GM19328 (cell line): Measurements from ENCODE around the gene MYEF2.

Experiments
- ATAC-seq: cut with Tn5 transposase; IDR thresholded peaks from one replicate; pipeline ENCODE4 v1.9.1; 2021; ENCODE audit warnings: mild to moderate bottlenecking, moderate library complexity; ENCODE audit not compliant: unreplicated experiment

MYEF2 gene

GRCh38 chr15:48147358-48147757 lies 30.7 kb downstream of the MYEF2 start:
- no peak for ATAC-seq

GRCh38 chr15:48145923-48146322 lies 32.2 kb downstream of the MYEF2 start:
- no peak for ATAC-seq

- no peak for ATAC-seq
Observed at GRCh38 chr15:48144889-48145288, 33.2 kb downstream of the MYEF2 start.

DNA sequence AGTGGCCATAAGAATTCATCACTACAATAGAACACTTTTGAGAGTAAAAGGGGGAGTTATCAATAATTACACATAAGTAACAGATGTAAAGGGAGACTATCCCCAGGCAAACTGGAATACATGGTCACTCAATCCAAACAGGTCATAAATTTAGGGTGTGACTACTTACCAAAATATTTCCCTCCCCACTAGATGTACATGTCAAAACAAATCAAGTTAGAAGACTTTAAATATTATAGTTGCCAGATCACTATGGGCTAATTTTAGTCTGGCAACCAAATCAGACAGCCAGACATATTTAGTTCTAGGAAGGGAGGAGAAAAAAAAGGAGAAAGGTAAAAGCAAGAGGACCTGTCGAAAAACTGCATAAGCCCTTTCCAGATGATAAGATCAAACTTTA lies 34.2 kb downstream of the MYEF2 start:
- ATAC-seq, result no peak

DNA sequence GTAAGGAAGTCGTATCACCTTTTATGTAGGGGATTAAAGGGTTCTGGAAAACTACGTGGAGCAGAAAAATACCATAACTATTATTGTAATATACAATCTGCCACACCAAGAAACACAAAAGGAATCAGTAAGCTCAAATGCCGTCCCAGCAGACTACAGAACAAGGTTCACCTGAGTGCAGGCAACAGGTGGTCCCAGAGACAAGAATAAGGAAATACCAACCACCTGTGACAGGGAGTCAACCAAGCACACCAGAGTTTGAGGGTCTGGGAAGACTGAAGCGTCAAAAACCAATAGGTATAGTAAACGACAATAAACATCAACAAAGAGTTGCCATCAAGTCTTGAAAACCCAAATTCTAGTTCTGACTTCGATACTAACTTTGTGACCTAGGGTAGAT lies 45.2 kb downstream of the MYEF2 start:
- no peak for ATAC-seq

DNA sequence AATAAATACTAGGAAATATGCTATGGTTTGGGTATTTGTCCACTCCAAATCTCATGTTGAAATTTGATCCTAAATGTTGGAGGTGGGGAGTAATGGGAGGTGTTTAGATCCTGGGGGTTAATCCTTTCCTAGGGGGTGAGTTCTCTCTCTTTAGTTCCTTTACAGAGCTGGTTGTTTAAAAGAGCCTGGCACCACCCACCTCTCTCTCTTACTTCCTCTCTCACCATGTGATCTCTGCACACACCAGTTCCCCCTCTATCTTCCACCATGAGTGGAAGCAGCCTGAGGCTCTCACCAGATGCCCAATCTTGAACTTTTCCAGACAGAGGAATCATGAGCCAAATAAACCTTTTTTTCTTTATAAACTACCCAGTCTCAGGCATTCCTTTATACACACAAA lies 46.8 kb downstream of the MYEF2 start:
- no peak for ATAC-seq

DNA sequence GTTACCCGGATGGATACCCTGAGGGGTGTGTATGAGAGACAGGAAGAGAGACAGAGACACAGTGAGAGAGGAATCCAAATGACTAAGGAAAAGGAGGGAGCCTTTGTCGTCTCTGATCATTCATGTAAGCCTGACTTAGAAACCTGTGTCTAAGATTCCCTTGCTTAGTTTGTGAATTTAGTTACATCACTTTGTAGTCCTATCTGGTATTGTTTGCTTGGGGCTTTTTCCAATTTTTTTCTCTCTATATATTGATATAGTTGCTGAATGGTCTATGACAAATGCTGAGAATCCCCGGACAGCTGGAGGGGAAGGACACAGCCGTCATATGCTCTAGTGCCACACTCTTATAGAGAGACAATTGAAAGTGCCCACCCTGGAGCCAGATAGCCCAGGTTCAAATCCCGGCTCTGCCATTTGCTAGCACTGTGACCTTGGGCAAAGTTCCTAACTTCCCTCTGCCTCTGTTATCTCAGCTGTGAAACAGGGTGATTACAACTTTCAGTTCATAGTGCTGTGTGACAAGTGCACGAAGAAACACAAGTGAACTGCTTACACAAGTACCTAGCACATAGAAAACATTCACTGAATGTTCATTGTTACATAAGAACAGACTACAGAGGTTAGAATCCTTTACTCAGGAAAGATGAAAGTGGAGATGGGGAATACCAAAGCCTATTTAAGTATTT lies 51.3 kb downstream of the MYEF2 start:
- no peak for ATAC-seq

- no peak for ATAC-seq
Observed at GRCh38 chr15:48121849-48122248, 56.2 kb downstream of the MYEF2 start.

- ATAC-seq, result no peak
Observed at GRCh38 chr15:48120745-48121144, 57.4 kb downstream of the MYEF2 start, which contains the start of gene SLC24A5. SLC24A5 (plus strand) TSS chr15:48120990; CDS start chr15:48121045, 55 bp downstream.

DNA sequence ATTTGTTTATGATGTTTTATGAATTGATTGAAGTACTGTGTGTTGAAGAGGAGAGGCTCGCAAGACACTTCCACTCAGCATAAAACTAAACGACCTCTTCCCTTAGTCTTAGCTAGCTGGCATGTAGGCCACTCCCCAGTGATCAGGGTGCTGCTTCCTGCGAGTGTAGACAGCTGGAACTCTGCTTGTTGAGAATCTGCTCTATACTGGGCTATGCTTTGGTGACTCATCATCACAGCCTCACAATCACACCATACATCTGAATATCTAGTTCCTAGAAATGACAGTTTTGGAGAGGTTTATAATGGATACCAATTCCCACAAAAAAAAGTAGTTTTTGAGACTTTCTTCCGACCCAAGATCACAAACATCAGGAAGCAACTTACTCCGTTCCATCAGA lies 58.8 kb downstream of the MYEF2 start:
- no peak for ATAC-seq

- ATAC-seq, result no peak
Observed at GRCh38 chr15:48112242-48112641, 65.9 kb downstream of the MYEF2 start.

- no peak for ATAC-seq
Observed at GRCh38 chr15:48109856-48110531, 68.1 kb downstream of the MYEF2 start.

DNA sequence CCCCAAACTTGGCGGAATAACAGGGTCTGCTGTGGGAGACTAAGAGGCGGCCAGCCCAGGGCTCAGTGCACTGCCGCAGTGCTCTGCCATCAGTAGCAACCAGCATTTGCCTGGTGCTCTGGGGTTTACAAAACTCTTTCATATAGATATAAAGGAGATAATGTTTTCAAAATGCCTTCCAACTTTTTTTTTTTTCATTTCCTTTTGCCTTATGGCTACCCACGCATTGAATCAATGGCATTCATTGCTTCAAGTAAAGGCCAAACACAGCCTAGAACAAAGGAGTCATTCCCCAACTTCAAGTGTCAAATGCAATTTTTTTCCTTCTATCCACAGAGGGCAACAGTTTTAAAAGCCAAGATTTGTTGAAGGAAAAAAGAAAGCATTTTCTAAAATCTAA lies 68.9 kb downstream of the MYEF2 start:
- no peak for ATAC-seq

DNA sequence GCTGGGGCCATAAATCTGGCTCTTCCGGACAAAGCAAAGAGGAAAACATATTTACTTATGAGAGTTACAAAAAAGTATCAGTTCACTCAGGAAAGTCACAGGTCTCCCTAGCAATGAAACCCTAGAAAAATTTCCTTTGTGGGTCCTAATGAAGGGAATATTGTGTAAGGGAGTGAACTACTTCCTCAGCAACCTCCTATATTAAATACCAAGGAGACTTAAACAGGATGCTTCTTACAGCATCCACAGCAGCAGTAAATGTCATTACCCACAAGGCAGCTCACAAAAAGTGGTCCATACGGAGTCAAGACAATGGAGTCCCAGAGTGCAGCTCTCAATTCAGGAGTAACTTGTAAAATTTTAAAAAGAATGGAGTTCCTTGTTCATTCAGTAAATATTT lies 72.2 kb downstream of the MYEF2 start:
- ATAC-seq, result no peak

DNA sequence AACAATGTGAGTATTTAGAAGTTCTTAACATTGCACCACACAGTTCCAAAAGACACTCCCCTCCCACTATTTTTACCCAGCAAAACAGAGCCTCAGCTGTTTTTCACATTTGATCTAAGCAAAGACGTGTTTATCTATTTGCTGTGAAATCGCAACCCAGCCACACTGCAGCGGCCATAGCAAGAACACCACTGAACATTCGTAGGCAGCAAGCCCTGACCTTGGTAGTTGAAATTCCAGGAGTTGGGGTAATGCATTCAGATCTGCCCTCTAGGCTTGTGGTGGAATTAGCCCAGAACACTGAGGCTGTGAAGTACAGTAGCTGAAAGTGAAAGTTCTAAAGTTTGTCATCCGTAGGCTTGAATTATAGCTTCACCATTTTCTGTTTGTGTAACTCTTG lies 74.4 kb downstream of the MYEF2 start:
- ATAC-seq, result no peak

GRCh38 chr15:48102167-48102566 lies 75.9 kb downstream of the MYEF2 start:
- ATAC-seq, result no peak

DNA sequence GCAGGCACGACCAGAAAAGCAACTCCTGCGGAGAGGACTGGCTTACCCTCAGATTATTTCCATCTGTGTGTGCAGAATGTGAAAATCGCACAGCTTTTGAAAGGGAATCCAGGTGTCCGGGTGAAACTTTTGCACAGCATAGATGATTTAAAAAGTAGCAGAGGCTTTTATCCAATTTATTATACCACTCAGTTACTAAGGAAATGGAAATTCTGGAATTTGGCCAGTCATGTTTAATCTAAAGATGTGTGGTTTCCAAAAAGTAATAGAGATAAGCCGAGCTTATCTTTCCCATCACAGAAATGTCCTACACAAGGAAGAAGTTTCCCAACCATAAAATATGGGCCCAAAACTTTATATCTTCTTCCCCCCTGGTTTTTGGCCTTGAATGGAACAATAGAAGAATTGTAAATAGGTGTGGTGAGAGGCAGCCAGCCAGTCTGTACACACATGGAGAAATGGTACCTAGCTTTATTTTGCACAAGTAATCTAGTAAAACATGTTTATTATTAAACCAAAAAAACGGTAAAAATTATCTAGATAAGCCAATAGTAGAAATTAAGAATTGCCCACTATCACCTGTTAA lies 76.6 kb downstream of the MYEF2 start:
- no peak for ATAC-seq

DNA sequence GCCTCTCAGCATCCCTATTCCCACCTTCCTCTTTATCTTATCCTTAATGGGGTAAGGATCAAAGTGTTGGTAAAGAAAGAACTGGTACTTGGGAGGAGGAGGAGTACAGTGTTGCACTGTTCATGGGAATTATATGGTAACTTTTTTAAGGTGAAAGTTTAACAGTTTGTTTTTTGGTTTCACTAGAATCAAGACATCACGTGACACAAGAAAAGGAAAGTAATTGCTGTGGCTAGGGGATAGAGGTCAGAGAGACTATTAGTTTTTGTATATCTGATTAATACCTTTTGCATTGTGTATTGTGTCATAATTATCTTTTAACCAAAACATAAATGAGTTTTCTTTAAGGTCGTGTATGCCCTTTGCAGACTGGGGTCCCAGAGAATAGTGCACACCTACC lies 80.8 kb downstream of the MYEF2 start:
- no peak for ATAC-seq

GRCh38 chr15:48096813-48097212 lies 81.3 kb downstream of the MYEF2 start:
- ATAC-seq, result no peak

DNA sequence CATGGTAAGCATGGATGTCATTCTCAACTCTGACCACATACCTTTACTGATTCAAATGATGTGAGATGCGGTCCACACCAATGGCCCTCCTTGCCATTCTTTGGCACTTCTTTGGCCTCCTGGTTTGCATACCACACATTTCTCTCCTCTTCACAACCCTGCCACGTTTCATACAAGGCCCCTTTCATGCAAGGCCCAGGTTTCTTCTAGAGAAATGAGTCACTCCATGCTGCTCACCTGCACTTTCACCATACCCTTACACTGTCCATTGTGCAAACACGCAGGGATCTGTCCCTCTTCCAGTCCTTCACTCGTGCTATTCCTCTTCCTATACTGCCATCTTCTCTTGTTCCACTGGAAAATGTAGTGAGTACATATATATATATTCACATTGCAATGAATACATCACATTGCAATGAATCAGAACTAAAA lies 81.7 kb downstream of the MYEF2 start:
- no peak for ATAC-seq

DNA sequence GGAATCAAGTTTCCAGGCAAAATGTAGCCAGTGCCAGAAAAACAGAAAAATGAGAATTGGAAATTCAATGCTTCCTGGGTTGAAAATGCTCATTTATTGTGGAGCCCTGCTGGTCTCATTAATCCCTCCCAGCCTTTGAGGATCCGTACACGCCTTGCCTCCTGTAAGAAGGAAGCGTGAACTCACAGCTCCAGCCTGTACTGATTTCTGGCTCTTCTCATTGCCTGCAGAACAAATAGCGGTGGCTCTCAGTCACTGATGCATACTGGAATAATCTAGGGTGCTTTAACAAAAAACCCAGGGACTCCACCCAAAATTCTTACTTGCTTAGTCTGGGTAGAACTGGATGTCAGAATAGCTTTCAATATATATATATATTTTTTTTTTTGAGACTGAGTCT lies 86.6 kb downstream of the MYEF2 start:
- ATAC-seq, result no peak

DNA sequence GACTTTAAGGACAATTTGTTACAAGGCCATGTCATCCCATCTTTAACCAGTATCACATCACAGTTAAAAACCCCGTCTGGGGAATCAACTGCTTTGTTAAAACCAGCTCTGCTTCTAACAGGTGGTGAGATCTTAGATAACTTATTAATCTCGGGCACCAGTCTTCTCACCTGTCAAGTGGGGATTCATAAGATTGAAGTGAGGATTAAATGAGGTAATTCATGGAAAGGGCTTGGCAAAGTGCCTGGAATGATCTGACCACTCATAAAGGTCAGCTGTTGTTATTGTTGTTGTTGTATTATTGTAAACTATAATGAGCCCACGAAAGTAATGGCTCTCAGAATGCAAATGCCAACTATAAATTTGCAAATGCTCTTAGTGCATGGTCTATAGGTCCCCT lies 87.4 kb downstream of the MYEF2 start:
- no peak for ATAC-seq
